Stimulated activated naive CD4-positive, alpha-beta T cell treated with Interleukin-2 at 50 U/mL for 16 hours (primary cell): ENCODE data around the gene XYLT2.
"Not testable (repeated sequence)": the region's sequence is repeated elsewhere in the genome, so short reads cannot be mapped to it uniquely, and the experiment has no call there.

Experiments
- DNase-seq: peaks from one replicate; lab custom pipeline; 2025; lab: John Stamatoyannopoulos, UW

The XYLT2 gene

DNA sequence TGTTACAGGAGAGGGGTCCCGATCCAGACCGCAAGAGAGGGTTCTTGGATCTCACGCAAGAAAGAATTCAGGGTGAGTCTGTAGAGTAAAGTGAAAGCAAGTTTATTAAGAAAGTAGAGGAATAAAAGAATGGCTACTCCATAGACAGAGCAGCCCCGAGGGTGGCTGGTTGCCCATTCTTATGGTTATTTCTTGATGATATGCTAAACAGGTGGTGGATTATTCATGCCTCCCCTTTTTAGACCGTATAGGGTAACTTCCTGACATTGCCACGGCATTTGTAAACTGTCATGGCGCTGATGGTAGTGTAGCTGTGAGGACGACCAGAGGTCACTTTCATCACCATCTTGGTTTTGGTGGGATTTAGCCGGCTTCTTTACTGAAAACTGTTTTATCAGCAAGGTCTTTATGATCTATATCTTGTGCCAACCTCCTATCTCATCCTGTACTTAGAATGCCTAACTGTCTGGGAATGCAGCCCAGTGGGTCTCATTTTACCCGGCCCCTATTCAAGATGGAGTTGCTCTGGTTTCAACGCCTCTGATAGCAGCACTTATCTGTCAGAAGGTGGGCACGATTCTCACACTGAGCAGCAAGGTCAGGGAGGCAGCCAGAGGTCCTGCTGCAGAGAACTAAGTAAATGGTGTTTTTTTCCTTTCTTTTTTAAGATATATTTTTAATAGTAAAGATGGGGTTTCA lies 26.5 kb upstream of the XYLT2 start:
- no peak for DNase-seq

DNA sequence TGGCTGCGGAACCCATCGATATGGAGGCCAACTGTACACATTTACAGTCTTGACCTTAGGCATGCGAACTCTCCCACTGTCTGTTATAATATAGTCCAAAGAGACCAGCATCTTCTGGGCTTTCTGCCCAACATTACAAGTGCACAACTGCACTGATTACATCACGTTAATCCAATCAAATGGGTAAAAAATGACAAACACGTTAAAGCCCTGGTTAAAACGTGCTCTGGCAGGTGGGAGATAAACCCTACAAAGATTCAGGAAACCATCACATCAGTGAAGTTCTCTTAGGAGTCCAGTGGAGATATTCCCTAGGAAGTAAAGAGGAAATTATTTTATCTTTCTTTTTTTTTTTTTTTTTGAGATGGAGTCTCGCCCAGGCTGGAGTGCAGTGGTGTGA lies 23.7 kb upstream of the XYLT2 start:
- DNase-seq: no peak

GRCh38 chr17:50323060-50323459 lies 22.9 kb upstream of the XYLT2 start:
- no peak for DNase-seq

DNA sequence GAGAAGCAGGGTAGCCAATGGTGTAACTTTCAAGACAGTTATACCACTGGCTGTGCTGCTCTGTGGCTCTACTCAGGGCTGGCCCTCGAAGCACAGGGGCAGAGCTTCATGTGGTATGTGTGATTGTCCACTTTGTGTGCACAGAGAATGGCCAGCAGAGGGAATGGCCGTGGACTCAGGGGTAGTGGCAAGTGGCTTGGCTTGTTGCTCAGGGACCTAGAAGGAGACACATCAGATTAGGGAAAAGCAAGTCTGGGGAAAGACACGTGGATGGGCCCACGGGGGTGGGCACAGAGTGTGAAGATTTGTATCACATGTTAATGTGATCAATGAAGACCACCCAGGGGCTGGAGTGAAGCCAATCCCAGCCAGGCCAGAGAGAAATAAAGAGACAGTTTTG lies 20.0 kb upstream of the XYLT2 start:
- no peak for DNase-seq

GRCh38 chr17:50326831-50327364 lies 19.0 kb upstream of the XYLT2 start:
- no peak for DNase-seq

DNA sequence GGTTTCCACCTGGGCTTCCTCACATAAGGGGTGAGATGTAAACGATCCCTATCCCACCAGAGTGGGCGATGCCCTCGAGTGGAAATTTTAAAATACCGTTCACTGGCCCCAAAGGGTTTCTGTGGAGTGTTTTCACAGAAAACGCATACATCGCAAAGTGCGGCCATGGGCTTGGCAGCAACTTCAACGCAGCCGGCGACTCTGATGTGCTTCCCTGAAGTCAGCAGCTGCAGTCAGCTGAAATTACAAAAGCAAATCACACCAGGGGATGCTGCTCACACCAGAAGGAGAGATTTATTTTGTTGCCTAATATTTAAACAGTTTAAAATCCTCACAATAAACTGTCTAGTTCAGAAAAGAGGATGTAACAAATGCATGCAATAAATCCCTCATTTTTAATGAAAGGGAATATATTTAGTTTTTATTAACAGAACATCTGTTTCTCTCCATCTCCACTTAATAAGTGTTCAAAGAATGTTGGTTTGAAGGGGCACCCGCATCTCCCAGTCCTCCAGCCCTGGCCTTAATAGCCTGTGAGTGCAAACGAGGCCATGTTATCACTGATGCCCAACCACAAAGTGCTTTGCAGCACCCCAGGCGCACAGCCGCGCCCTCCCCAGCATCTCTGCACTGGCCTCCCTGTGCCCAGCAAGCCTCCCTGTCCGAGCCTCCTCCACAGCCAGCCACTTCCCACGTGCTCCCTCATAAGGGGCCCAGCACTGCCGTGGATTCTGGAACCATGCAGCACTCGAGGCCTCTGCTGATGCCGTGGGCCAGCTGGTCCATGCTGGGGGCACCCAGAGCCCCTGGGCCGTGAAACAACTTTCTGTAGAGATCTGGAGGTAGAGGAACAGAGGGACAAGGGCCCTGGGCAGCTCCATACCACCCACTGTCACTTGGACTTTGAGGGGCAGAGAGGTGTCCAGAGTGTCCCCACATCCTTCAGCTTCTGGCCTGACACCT lies 17.3 kb upstream of the XYLT2 start:
- DNase-seq: no peak

DNA sequence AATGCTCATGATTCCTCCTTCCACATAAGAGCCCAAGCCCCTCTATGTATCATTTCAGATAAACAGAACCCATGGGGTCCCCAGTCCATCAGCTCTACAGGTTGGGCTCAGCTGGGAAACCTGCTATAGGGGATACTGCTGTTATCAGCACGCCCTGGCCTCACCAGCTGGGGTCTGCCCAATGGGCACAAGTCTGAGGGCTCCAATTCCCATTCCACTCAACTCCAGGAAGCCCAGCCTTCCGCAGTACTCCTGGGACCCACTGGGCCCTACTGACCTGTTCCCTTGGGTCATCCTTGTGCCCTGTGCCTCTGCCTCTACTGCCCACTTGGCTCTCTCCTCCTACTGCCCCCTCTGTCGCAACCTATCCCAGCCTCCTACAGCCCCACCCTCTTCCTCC lies 16.2 kb upstream of the XYLT2 start:
- no peak for DNase-seq

DNA sequence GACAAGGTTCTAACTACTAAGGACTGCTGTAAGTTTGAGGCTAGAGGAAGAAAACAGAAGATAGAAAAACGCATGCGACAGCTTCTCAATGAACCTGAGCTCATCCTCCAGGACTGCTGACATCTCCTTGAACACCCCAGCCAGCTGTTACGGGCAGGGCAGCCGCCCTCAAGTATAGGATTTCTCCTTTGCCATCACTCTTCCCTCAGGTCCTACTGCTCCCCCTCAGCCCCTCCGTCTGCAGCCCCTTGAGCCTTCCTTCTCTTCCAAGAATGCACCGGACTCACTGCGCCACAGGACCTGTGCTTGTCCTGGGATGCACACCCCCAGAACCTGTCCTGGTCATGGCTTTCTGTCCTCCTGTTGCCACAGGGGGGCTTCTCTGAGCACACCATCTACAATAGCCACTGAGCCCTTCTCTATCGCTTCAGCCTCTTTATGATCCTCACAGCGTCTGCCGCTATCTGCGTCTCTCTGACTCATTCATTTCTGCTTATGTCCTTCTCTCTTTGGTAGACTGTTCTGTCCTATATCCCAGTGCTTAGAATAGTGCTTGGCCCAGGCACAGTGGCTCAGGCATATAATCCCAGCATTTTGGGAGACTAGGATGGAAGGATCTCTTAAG lies 15.7 kb upstream of the XYLT2 start:
- no peak for DNase-seq

- DNase-seq: no peak
Observed at GRCh38 chr17:50331085-50331791, 14.7 kb upstream of the XYLT2 start.

DNA sequence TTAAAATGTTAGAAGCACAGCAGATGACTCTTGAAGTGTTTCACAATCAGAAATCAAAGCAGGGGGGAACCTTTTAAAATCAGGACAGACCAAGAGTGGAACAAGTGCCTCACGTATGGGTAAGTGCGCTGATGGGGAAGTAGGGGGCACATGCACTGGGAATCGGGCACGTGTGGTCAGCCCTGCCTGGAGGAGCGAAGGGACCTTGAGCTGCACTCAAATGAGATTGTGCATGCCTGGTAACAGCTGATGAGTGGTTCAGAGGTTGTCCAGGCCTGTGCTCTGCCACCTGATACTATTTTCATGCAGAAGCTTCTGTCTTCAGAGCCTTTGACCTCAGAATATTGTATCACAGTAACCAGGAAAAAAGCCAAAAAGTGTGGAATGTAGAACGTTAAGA lies 13.7 kb upstream of the XYLT2 start:
- DNase-seq: no peak

DNA sequence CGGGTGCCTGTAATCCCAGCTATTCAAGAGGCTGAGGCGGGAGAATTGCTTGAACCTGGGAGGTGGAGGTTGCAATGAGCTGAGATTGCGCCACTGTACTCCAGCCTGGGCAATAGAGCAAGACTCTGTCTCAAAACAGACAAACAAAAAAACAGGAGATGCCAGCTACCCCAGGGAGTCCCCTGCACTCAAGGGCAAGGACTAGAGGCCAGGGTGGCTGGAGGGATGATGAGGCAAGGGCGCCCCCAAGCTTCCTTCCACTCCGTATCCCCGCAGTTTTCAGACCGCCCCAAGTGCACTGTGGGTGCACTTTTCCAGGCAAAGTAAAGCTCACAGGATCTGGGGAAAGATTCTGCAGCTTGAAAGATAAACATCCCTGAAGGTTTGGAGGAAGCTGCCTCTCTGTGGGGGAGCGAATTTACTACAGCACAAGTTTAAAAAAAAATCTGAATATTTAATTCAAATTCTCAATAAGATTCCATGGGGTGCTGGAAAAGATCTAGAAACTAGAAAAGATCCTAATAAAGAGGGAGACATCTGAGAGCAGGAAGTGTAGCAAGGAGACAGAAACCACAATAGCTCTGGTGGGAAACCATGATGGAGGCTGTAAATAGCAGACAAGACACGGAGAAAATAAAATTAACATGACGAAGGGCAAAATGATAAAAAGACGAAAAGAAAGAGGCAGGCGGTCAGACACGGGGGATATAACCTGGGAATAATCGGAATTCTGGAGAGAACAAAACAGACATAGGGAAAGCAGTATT lies 12.5 kb upstream of the XYLT2 start:
- not testable (repeated sequence) for DNase-seq

GRCh38 chr17:50337956-50338355 lies 8.0 kb upstream of the XYLT2 start:
- no peak for DNase-seq

DNA sequence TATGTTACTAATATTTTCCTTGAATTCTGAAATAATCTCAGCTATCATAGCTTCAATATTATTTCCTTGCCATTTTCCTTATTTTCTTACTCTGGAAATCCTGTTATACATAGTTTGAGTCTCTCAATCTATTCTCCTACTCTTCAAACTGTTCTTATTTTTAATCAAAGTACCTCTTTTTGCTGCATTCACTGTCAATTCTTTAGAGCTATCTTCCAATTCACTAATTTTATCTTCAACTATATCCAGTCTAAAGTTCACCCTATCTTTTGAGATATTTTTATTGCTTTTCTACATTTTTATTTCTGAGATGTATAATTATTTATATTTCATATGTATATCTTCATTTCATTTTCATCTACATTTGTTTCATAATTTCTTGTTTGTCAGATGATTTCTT lies 7.3 kb upstream of the XYLT2 start:
- DNase-seq: no peak

- no peak for DNase-seq
Observed at GRCh38 chr17:50339381-50339780, 6.5 kb upstream of the XYLT2 start.

- no peak for DNase-seq
Observed at GRCh38 chr17:50344731-50345365, 1.1 kb upstream of the XYLT2 start.

- peak; percentile 54 for DNase-seq
Observed at GRCh38 chr17:50346313-50347116, 589 bp downstream of the XYLT2 start.

- no peak for DNase-seq
Observed at GRCh38 chr17:50347117-50347893, 1.4 kb downstream of the XYLT2 start.

- no peak for DNase-seq
Observed at GRCh38 chr17:50347894-50348291, 2.0 kb downstream of the XYLT2 start.
